ENCODE results near the gene GRIK3.

The GRIK3 gene

DNA sequence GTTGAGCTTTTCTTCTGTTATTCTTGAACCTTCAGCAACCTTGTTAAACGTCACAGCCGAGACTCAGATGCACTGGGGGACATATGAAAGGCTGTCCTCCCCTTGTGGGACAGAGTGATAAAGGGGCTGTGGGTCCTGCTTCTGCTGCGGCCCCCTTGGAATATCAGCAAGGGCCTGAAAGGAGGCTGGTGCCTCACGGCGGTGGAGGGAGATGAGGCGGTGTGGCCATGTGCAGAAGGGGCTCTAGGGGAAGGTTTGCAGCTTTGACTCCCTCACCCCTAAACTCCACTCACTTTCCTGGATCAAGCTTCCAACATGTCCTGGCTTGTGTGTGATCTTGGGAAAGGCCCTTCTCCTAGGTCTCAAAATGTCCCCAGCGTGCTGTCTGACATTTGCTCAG lies 280.9 kb downstream of the GRIK3 start:
- Histone ChIP-seq H3K9me3 (ENCODE audit: control insufficient read depth, low read length) (no peaks in the 10 kb centered on the region), H3K27ac (ENCODE audit: insufficient read depth, low read depth, low read length, poor library complexity, severe bottlenecking) (no peak overlapping the region), H3K4me3 (ENCODE audit: insufficient read depth, low read depth, low read length) (no peak overlapping the region), H3K36me3 (ENCODE audit: control insufficient read depth, insufficient read depth, low read length) (no peaks in the 10 kb centered on the region), H3K27me3 (ENCODE audit: control insufficient read depth, insufficient read depth, low read length, poor library complexity, severe bottlenecking) (no peaks in the 10 kb centered on the region), H3K4me1 (ENCODE audit: control insufficient read depth, insufficient read depth, low read length) (no peaks in the 10 kb centered on the region)
- 84 to 85% methylated on average over 7 of the region's 7 CpGs for WGBS, 2 experiments

DNA sequence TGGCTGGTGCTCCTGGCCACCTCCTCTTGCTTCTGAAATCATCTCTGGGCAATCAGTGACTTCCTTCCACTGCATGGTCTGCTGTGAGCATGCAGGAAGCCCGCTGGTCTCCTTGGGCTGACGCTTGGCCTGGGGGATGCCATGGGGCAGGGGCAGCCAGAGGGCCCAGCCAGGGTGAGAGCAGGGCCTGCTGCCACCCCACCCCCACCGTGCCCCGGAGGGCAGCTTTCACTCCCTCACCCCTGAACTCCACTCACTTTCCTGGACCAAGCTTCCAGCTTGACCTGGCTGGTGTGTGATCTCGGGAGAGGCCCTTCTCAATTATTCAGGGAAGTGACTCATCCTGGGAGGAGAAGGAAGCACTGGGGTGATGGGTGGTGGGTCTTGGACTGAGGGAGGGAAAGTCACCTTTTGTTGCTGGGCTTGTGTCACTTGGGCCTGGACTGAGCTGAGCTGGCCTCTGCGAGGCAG lies 281.4 kb downstream of the GRIK3 start:
- no peaks in the 10 kb centered on the region for H3K27me3 ChIP-seq (ENCODE audit: control insufficient read depth, insufficient read depth, low read length, poor library complexity, severe bottlenecking)
- H3K9me3 ChIP-seq (ENCODE audit: control insufficient read depth, low read length), result no peaks in the 10 kb centered on the region
- no peak overlapping the region for H3K4me3 ChIP-seq (ENCODE audit: insufficient read depth, low read depth, low read length)
- no peak overlapping the region for H3K27ac ChIP-seq (ENCODE audit: insufficient read depth, low read depth, low read length, poor library complexity, severe bottlenecking)
- H3K4me1 ChIP-seq (ENCODE audit: control insufficient read depth, insufficient read depth, low read length), result no peaks in the 10 kb centered on the region
- no peaks in the 10 kb centered on the region for H3K36me3 ChIP-seq (ENCODE audit: control insufficient read depth, insufficient read depth, low read length)
- 80% methylated on average over 6 of the region's 6 CpGs for WGBS, 2 experiments

DNA sequence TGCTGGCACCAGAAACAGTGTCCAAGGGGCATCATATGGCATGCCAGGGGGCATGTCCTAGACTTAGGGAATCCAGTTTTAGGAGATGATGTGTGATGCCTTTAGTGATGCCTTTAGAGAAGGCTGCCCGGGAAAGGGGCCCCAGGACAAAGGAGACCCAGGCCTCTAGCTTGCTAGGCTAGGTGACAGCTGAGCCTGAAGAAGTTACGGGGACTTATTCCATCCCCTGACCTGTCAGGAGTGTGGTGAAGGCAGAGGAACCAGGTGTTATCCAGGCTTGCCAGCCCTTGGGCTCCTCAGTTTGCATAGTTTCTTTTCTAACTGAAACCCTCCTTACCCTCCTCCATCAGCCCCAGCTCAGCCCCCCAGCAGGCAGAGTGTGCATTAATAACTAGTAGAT lies 281.9 kb downstream of the GRIK3 start:
- H3K36me3 ChIP-seq (ENCODE audit: control insufficient read depth, insufficient read depth, low read length), result no peaks in the 10 kb centered on the region
- no peaks in the 10 kb centered on the region for H3K27me3 ChIP-seq (ENCODE audit: control insufficient read depth, insufficient read depth, low read length, poor library complexity, severe bottlenecking)
- no peak overlapping the region for H3K27ac ChIP-seq (ENCODE audit: insufficient read depth, low read depth, low read length, poor library complexity, severe bottlenecking)
- no peaks in the 10 kb centered on the region for H3K4me1 ChIP-seq (ENCODE audit: control insufficient read depth, insufficient read depth, low read length)
- H3K9me3 ChIP-seq (ENCODE audit: control insufficient read depth, low read length), result no peaks in the 10 kb centered on the region
- 92% methylated on average over 2 of the region's 2 CpGs for WGBS, 2 experiments
- H3K4me3 ChIP-seq (ENCODE audit: insufficient read depth, low read depth, low read length), result no peak overlapping the region

DNA sequence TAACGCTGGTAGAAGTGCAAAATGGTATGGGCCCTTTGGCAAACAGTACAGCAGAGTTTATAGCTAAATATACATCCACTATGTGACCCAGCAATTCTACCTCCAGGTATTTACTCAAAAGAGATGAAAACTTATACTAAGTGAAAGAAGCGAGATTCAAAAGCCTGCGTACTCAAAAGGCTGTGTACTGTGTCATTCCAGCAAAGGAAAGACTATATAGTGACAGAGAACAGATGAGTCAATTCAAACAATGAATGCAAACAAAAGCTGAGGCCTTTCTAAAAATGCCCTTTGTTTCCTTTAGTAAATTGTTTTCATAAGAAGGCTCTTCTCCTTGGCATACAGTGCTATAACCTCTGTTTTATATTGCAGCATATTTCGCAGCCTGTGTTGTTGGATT lies 282.8 kb downstream of the GRIK3 start:
- WGBS, 2 experiments, result 91 to 96% methylated on average over 4 of the region's 4 CpGs
- no peaks in the 10 kb centered on the region for H3K27me3 ChIP-seq (ENCODE audit: control insufficient read depth, insufficient read depth, low read length, poor library complexity, severe bottlenecking)
- H3K4me3 ChIP-seq (ENCODE audit: insufficient read depth, low read depth, low read length), result no peak overlapping the region
- H3K36me3 ChIP-seq (ENCODE audit: control insufficient read depth, insufficient read depth, low read length), result no peaks in the 10 kb centered on the region
- no peaks in the 10 kb centered on the region for H3K9me3 ChIP-seq (ENCODE audit: control insufficient read depth, low read length)
- no peak overlapping the region for H3K27ac ChIP-seq (ENCODE audit: insufficient read depth, low read depth, low read length, poor library complexity, severe bottlenecking)
- no peaks in the 10 kb centered on the region for H3K4me1 ChIP-seq (ENCODE audit: control insufficient read depth, insufficient read depth, low read length)

DNA sequence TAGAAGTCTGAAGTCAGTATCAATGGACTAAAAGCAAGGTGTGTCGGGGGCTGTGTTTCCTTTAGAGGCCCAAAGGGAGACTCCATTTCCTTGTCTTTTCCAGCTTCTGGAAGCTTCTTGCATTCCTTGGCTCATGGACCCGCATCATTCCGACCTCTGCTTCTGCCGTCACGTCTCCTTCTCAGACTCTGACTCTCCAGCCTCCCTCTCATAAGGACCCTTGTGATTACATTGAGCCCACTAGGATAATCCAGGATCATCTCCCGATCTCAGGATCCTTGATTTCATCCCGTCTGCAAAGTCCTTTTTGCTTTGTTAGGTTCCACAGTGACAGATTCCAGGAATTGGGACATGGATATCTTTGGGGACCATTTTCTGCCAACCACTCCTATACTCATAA lies 285.8 kb downstream of the GRIK3 start:
- 93 to 95% methylated on average over 7 of the region's 7 CpGs for WGBS, 2 experiments
- Histone ChIP-seq H3K36me3 (ENCODE audit: control insufficient read depth, insufficient read depth, low read length) (no peaks in the 10 kb centered on the region), H3K9me3 (ENCODE audit: control insufficient read depth, low read length) (no peaks in the 10 kb centered on the region), H3K4me1 (ENCODE audit: control insufficient read depth, insufficient read depth, low read length) (no peaks in the 10 kb centered on the region), H3K27me3 (ENCODE audit: control insufficient read depth, insufficient read depth, low read length, poor library complexity, severe bottlenecking) (no peaks in the 10 kb centered on the region), H3K27ac (ENCODE audit: insufficient read depth, low read depth, low read length, poor library complexity, severe bottlenecking) (no peak overlapping the region), H3K4me3 (ENCODE audit: insufficient read depth, low read depth, low read length) (no peak overlapping the region)

Data from ectodermal cell (in vitro differentiated cells).